KMS-11 (cell line): Measurements from ENCODE around the gene MSI2.

Source experiments
- H2AFZ ChIP-seq: fragments of 200-600 bp; sonication (generic); 2 replicates; pipeline ENCODE4 v1.6.1; 2016; ENCODE audit warnings: antibody characterized with exemption, mixed run types, low read depth
- H3K27ac ChIP-seq: fragments of 200-600 bp; sonication (generic); 2 replicates; pipeline ENCODE4 v1.6.1; 2016; ENCODE audit warnings: mild to moderate bottlenecking, mixed run types
- H3K27me3 ChIP-seq: fragments of 200-600 bp; sonication (generic); 2 replicates; pipeline ENCODE4 v1.6.1; 2017; ENCODE audit warnings: mild to moderate bottlenecking, low read depth, mixed run types, moderate library complexity; ENCODE audit not compliant: insufficient read depth
- H3K36me3 ChIP-seq: fragments of 200-600 bp; sonication (generic); 2 replicates; pipeline ENCODE4 v1.6.1; 2017; ENCODE audit warnings: mild to moderate bottlenecking, mixed run types; ENCODE audit not compliant: insufficient read depth
- H3K4me1 ChIP-seq: fragments of 200-600 bp; sonication (generic); 2 replicates; pipeline ENCODE4 v1.6.1; 2016; ENCODE audit warnings: mild to moderate bottlenecking, low read depth, mixed run types; ENCODE audit not compliant: poor library complexity, severe bottlenecking
- H3K4me2 ChIP-seq: fragments of 200-600 bp; sonication (generic); 2 replicates; pipeline ENCODE4 v1.7.0; 2016; ENCODE audit warnings: mild to moderate bottlenecking, mixed run types
- H3K4me3 ChIP-seq: fragments of 200-600 bp; sonication (generic); IDR thresholded peaks from 2 replicates; pipeline ENCODE4 v1.6.1; 2017; ENCODE audit warnings: low read depth, low read length, mixed read lengths; ENCODE audit not compliant: insufficient read depth
- H3K79me2 ChIP-seq: fragments of 200-600 bp; sonication (generic); 2 replicates; pipeline ENCODE4 v1.6.1; 2016; ENCODE audit warnings: low read depth, mixed run types; ENCODE audit not compliant: insufficient read depth
- H3K9ac ChIP-seq: fragments of 200-600 bp; sonication (generic); 2 replicates; pipeline ENCODE4 v1.6.1; 2016; ENCODE audit warnings: mild to moderate bottlenecking, mixed run types
- H4K20me1 ChIP-seq: fragments of 200-600 bp; sonication (generic); 2 replicates; pipeline ENCODE4 v1.6.1; 2016; ENCODE audit warnings: mild to moderate bottlenecking, mixed run types; ENCODE audit not compliant: insufficient read depth
- CTCF ChIP-seq: fragments of 200-600 bp; sonication (generic); conservative IDR thresholded peaks from 2 replicates; pipeline ENCODE4 v1.6.1; 2017; ENCODE audit warnings: low read depth, mild to moderate bottlenecking, antibody characterized with exemption, low read length, moderate library complexity, mixed read lengths

MSI2 gene

GRCh38 chr17:57553991-57554825, 297.9 kb downstream of the MSI2 start:
- no peak overlapping the region for H3K9ac ChIP-seq
- H3K79me2 ChIP-seq: peaks cover 31% of the 10 kb centered on the region; the same call in 1 of the 2 replicates
- H3K27ac ChIP-seq: no peak overlapping the region

GRCh38 chr17:57554826-57555635, 298.7 kb downstream of the MSI2 start:
- Histone ChIP-seq H3K4me3 (no peak overlapping the region), H2AFZ (no peak overlapping the region), H3K36me3 (no peaks in the 10 kb centered on the region), H3K79me2 (peaks cover 28% of the 10 kb centered on the region; the same call in 1 of the 2 replicates), H4K20me1 (no peaks in the 10 kb centered on the region), H3K4me2 (no peak overlapping the region), H3K27me3 (no peaks in the 10 kb centered on the region), H3K27ac (no peak overlapping the region), H3K4me1 (peaks cover 45% of the 10 kb centered on the region), H3K9ac (no peak overlapping the region)
- TF ChIP-seq CTCF: no peak

More at GRCh38 chr17:57553991-57554825, 297.9 kb downstream of the MSI2 start:
- no peak for TF ChIP-seq CTCF
- H2AFZ ChIP-seq: no peak overlapping the region
- H3K4me1 ChIP-seq: peaks cover 53% of the 10 kb centered on the region
- no peaks in the 10 kb centered on the region for H4K20me1 ChIP-seq
- H3K27me3 ChIP-seq: no peaks in the 10 kb centered on the region
- H3K4me2 ChIP-seq: no peak overlapping the region
- no peak overlapping the region for H3K4me3 ChIP-seq
- no peaks in the 10 kb centered on the region for H3K36me3 ChIP-seq

GRCh38 chr17:57555636-57556175, 299.4 kb downstream of the MSI2 start:
- Histone ChIP-seq H3K36me3 (no peaks in the 10 kb centered on the region), H2AFZ (no peak overlapping the region), H3K27me3 (no peaks in the 10 kb centered on the region), H3K4me3 (no peak overlapping the region), H3K79me2 (peaks cover 24% of the 10 kb centered on the region; the same call in 1 of the 2 replicates), H3K4me2 (no peak overlapping the region), H3K9ac (no peak overlapping the region), H3K4me1 (peaks cover 42% of the 10 kb centered on the region), H4K20me1 (no peaks in the 10 kb centered on the region), H3K27ac (no peak overlapping the region)
- TF ChIP-seq CTCF: no peak

GRCh38 chr17:57556320-57556719, 300.0 kb downstream of the MSI2 start:
- no peak overlapping the region for H3K9ac ChIP-seq
- no peak overlapping the region for H2AFZ ChIP-seq
- no peaks in the 10 kb centered on the region for H3K27me3 ChIP-seq
- peaks cover 37% of the 10 kb centered on the region for H3K4me1 ChIP-seq
- no peak for TF ChIP-seq CTCF
- no peaks in the 10 kb centered on the region for H4K20me1 ChIP-seq
- H3K36me3 ChIP-seq: no peaks in the 10 kb centered on the region
- no peak overlapping the region for H3K27ac ChIP-seq
- H3K79me2 ChIP-seq: peaks cover 18% of the 10 kb centered on the region; the same call in 1 of the 2 replicates
- H3K4me3 ChIP-seq: no peak overlapping the region
- H3K4me2 ChIP-seq: no peak overlapping the region
